Measurements from ENCODE around the gene HHATL.

DNA sequence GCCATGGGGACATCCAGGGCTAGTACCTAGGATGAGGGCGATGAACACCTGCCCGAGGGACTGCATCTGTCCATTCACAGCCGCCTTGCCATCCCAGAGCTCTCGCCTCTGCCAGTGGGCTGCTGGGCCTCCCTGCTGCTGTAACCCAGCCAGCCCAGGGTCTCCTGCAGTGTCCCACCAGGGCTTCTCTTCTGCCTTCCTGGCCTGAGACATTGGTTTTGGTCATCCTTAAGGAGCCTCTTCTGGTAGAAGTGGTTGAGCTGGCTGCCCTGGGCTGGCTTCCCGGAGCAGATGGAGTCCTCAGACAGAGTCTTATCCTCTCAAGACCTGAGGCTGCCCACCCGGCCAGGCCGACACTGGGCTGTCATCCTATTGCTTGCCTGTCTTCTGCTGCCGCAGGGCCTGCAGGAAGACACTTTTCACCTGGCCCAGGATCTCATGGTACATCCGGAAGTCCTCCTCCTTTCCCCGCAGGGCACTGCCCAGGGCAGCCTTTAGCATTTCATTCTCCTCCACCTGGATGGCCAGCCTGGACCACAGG lies 6.1 kb upstream of the HHATL start:
- TF ChIP-seq, protein P1, sequence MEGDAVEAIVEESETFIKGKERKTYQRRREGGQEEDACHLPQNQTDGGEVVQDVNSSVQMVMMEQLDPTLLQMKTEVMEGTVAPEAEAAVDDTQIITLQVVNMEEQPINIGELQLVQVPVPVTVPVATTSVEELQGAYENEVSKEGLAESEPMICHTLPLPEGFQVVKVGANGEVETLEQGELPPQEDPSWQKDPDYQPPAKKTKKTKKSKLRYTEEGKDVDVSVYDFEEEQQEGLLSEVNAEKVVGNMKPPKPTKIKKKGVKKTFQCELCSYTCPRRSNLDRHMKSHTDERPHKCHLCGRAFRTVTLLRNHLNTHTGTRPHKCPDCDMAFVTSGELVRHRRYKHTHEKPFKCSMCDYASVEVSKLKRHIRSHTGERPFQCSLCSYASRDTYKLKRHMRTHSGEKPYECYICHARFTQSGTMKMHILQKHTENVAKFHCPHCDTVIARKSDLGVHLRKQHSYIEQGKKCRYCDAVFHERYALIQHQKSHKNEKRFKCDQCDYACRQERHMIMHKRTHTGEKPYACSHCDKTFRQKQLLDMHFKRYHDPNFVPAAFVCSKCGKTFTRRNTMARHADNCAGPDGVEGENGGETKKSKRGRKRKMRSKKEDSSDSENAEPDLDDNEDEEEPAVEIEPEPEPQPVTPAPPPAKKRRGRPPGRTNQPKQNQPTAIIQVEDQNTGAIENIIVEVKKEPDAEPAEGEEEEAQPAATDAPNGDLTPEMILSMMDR (conservative IDR thresholded peaks at IDR 0.05; ENCODE audit: low read length): no peak
- no peak for TF ChIP-seq EZH2phosphoT487 (IDR thresholded peaks at IDR 0.05; ENCODE audit: borderline replicate concordance, low read depth, low read length)
